ENCODE measurements around the gene REPIN1.

Gene REPIN1

GRCh38 chr7:150325901-150326300 lies 42.7 kb upstream of the REPIN1 start:
- no peak for DNase-seq (ENCODE audit: low read depth, low spot score)
- no peak overlapping the region for H3K4me3 ChIP-seq
- H3K36me3 ChIP-seq (ENCODE audit: insufficient read depth, low read length), result peaks cover 55% of the 10 kb centered on the region
- H3K9ac ChIP-seq (ENCODE audit: insufficient read length), result no peak overlapping the region
- H3K27ac ChIP-seq, result no peak overlapping the region
- no peak for TF ChIP-seq EZH2 (IDR thresholded peaks at IDR 0.05)
- no peak for TF ChIP-seq FOXP2 (optimal IDR thresholded peaks at IDR 0.05; ENCODE audit: control extremely low read depth, extremely low read length, insufficient read depth)
- TF ChIP-seq POLR2AphosphoS5 (IDR thresholded peaks at IDR 0.05; ENCODE audit: borderline replicate concordance, low read depth, low read length), result no peak
- no peaks in the 10 kb centered on the region for H3K9me3 ChIP-seq (ENCODE audit: low read depth, low read length)

- Histone ChIP-seq H3K9ac (ENCODE audit: insufficient read length) (no peak overlapping the region), H3K36me3 (ENCODE audit: insufficient read depth, low read length) (peaks cover 55% of the 10 kb centered on the region), H3K9me3 (ENCODE audit: low read depth, low read length) (no peaks in the 10 kb centered on the region), H3K4me3 (no peak overlapping the region), H3K27ac (no peak overlapping the region)
- DNase-seq (ENCODE audit: low read depth, low spot score), result no peak
- TF ChIP-seq FOXP2 (optimal IDR thresholded peaks at IDR 0.05; ENCODE audit: control extremely low read depth, extremely low read length, insufficient read depth), result no peak
- no peak for TF ChIP-seq EZH2 (IDR thresholded peaks at IDR 0.05)
- no peak for TF ChIP-seq POLR2AphosphoS5 (IDR thresholded peaks at IDR 0.05; ENCODE audit: borderline replicate concordance, low read depth, low read length)
Observed at GRCh38 chr7:150326657-150327268, 41.9 kb upstream of the REPIN1 start.

- H3K9ac ChIP-seq (ENCODE audit: insufficient read length), result no peak overlapping the region
Observed at GRCh38 chr7:150327308-150327707, 41.3 kb upstream of the REPIN1 start.

DNA sequence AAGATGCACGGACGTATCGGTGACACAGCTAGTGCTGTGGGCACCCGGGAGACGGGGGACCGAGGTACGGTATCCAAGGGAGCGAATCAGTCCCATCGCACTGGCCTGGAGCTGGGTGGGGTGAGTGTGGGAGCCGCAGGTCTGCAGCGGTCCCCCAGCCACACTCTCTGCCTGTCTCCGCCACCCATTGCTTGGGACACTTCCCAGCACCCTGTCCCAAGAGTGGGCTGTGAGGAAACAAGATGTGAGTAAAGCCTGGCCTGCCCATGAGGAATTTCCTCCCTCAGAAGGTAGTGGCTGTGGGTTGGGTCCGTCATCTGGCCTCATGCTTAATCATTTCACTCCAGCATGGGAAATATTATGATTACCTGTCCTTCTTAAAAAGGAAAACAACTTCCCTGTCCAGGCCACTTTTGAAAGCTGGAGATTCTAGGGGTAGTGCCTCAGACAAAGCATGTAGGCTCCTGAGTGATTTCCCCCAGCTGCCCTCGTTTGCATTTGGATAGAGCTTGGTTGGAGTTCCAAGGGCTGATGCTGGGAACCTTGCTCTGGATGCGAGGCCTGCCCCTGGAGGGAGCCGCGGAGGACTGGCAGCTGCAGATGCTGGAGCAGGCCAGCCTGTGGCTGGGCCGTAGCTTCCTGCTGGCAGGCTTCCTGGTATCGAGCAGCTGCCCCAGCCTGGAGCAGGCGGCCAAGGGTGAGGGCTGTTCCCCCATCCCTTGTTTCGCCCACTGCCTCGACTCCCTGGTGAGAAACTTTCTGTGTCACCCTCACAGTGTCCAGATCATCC lies 39.1 kb upstream of the REPIN1 start:
- Histone ChIP-seq H3K36me3 (ENCODE audit: insufficient read depth, low read length) (peaks cover 55% of the 10 kb centered on the region), H3K27ac (no peak overlapping the region), H3K9me3 (ENCODE audit: low read depth, low read length) (no peaks in the 10 kb centered on the region), H3K4me3 (no peak overlapping the region), H3K9ac (ENCODE audit: insufficient read length) (no peak overlapping the region)
- no peak for DNase-seq (ENCODE audit: low read depth, low spot score)
- no peak for TF ChIP-seq EZH2 (IDR thresholded peaks at IDR 0.05)
- TF ChIP-seq FOXP2 (optimal IDR thresholded peaks at IDR 0.05; ENCODE audit: control extremely low read depth, extremely low read length, insufficient read depth), result no peak

More at GRCh38 chr7:150327308-150327707, 41.3 kb upstream of the REPIN1 start:
- Histone ChIP-seq H3K9me3 (ENCODE audit: low read depth, low read length) (no peaks in the 10 kb centered on the region), H3K4me3 (no peak overlapping the region), H3K27ac (no peak overlapping the region), H3K36me3 (ENCODE audit: insufficient read depth, low read length) (peaks cover 55% of the 10 kb centered on the region)
- TF ChIP-seq FOXP2 (optimal IDR thresholded peaks at IDR 0.05; ENCODE audit: control extremely low read depth, extremely low read length, insufficient read depth) (no peak), EZH2 (IDR thresholded peaks at IDR 0.05) (no peak), POLR2AphosphoS5 (IDR thresholded peaks at IDR 0.05; ENCODE audit: borderline replicate concordance, low read depth, low read length) (no peak)
- no peak for DNase-seq (ENCODE audit: low read depth, low spot score)

DNA sequence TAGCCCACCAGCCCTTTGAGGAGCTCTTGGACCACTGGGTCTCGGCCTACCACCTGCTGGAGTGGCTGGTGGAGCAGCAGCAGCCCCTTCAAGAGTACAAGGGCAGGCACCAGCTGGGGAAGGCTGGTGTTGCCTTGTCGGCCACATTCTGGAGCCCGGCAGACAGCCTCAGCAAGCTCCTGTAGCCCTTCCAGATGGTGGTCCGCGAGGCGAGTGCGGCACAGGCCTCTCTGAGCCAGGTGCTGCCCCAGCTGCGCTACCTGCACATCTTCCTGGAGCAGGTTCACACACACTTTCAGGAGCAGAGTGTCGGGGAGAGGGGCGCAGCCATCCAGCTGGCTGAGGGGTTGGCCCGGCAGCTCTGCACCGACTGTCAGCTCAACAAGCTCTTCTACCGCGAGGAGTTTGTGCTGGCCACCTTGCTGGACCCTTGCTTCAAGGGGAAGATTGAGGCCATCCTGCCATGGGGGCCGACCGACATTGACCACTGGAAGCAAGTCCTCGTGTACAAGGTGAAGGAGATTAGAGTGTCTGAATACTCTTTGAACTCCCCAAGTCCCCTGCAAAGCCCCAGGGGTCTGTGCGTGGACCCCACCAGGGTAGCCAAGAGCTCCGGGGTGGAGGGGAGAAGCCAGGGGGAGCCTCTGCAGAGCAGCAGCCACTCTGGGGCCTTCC lies 38.3 kb upstream of the REPIN1 start:
- Histone ChIP-seq H3K36me3 (ENCODE audit: insufficient read depth, low read length) (peaks cover 50% of the 10 kb centered on the region), H3K9ac (ENCODE audit: insufficient read length) (no peak overlapping the region), H3K27ac (no peak overlapping the region), H3K9me3 (ENCODE audit: low read depth, low read length) (no peaks in the 10 kb centered on the region), H3K4me3 (no peak overlapping the region)
- TF ChIP-seq EZH2 (IDR thresholded peaks at IDR 0.05) (no peak), FOXP2 (optimal IDR thresholded peaks at IDR 0.05; ENCODE audit: control extremely low read depth, extremely low read length, insufficient read depth) (no peak), POLR2AphosphoS5 (IDR thresholded peaks at IDR 0.05; ENCODE audit: borderline replicate concordance, low read depth, low read length) (no peak)
- DNase-seq (ENCODE audit: low read depth, low spot score), result no peak

GRCh38 chr7:150332852-150333635 lies 35.6 kb upstream of the REPIN1 start:
- peaks cover 23% of the 10 kb centered on the region for H3K36me3 ChIP-seq (ENCODE audit: insufficient read depth, low read length)
- no peak overlapping the region for H3K9ac ChIP-seq (ENCODE audit: insufficient read length)
- H3K9me3 ChIP-seq (ENCODE audit: low read depth, low read length), result no peaks in the 10 kb centered on the region
- H3K27ac ChIP-seq, result no peak overlapping the region
- DNase-seq (ENCODE audit: low read depth, low spot score), result no peak
- TF ChIP-seq POLR2AphosphoS5 (IDR thresholded peaks at IDR 0.05; ENCODE audit: borderline replicate concordance, low read depth, low read length) (no peak), EZH2 (IDR thresholded peaks at IDR 0.05) (no peak), FOXP2 (optimal IDR thresholded peaks at IDR 0.05; ENCODE audit: control extremely low read depth, extremely low read length, insufficient read depth) (no peak)
- H3K4me3 ChIP-seq, result no peak overlapping the region

DNA sequence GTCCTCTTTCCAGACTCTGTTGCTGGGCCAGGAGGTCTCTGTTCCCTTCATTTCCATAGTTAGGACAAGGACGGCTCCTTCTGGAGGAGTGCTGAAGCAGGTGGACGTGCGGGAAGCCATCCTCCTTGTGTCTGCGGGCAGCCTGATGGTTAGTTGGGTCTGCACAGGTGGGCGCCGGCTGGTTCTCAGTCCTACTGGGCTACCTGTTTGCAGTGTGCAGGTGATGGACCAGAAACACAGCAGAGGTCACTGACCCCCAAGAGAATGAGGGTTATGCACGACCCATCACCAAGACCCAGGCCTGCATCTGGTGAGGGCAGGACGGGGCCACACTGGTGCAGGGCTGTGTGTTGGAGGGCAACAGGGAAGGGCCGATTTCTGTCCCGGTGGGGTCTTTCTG lies 35.0 kb upstream of the REPIN1 start:
- Histone ChIP-seq H3K4me3 (no peak overlapping the region), H3K9ac (ENCODE audit: insufficient read length) (no peak overlapping the region), H3K27ac (no peak overlapping the region), H3K9me3 (ENCODE audit: low read depth, low read length) (no peaks in the 10 kb centered on the region), H3K36me3 (ENCODE audit: insufficient read depth, low read length) (peaks cover 17% of the 10 kb centered on the region; the same call in 1 of the 2 replicates)
- TF ChIP-seq FOXP2 (optimal IDR thresholded peaks at IDR 0.05; ENCODE audit: control extremely low read depth, extremely low read length, insufficient read depth) (no peak), POLR2AphosphoS5 (IDR thresholded peaks at IDR 0.05; ENCODE audit: borderline replicate concordance, low read depth, low read length) (no peak), EZH2 (IDR thresholded peaks at IDR 0.05) (no peak)
- no peak for DNase-seq (ENCODE audit: low read depth, low spot score)

DNA sequence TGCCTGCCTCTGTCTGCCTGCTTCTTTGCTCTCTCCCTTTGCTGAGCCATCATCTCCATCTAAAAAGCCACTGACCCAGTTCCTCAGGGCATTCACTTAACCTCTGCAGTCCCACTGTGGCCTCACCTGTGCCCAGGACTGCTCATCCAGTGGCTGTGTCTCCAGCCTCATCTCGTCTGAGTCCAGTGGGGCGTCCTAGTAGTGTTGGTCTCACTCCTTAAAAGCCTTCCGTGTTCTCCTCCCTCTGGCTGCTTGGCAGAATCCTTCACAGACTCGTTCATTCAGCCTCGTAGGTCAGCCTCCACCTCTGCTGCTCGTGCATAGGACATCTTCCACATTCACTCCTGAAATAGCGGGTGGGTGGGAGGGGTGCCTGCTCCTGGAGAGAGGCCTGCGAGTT lies 34.5 kb upstream of the REPIN1 start:
- Histone ChIP-seq H3K9me3 (ENCODE audit: low read depth, low read length) (no peaks in the 10 kb centered on the region), H3K27ac (no peak overlapping the region)

More for the DNA sequence above, 34.5 kb upstream of the REPIN1 start:
- TF ChIP-seq FOXP2 (optimal IDR thresholded peaks at IDR 0.05; ENCODE audit: control extremely low read depth, extremely low read length, insufficient read depth), result no peak
- TF ChIP-seq EZH2 (IDR thresholded peaks at IDR 0.05), result no peak
- no peak for TF ChIP-seq POLR2AphosphoS5 (IDR thresholded peaks at IDR 0.05; ENCODE audit: borderline replicate concordance, low read depth, low read length)
- H3K9ac ChIP-seq (ENCODE audit: insufficient read length), result no peak overlapping the region
- H3K4me3 ChIP-seq, result no peak overlapping the region
- no peak for DNase-seq (ENCODE audit: low read depth, low spot score)
- peaks cover 12% of the 10 kb centered on the region; the same call in 1 of the 2 replicates for H3K36me3 ChIP-seq (ENCODE audit: insufficient read depth, low read length)

All from SK-N-MC (cell line).